ENCODE results near the gene PRKCE. TPM values are rescaled to one million over a fixed set of nuclear protein-coding genes. Genes with fewer than 3 reads are reported as not detected.

PRKCE gene
- total and polyA plus RNA-seq, 2 donors (not counting 1 experiment from before 2014, with no cell fraction given): 23.6 to 271 TPM

DNA sequence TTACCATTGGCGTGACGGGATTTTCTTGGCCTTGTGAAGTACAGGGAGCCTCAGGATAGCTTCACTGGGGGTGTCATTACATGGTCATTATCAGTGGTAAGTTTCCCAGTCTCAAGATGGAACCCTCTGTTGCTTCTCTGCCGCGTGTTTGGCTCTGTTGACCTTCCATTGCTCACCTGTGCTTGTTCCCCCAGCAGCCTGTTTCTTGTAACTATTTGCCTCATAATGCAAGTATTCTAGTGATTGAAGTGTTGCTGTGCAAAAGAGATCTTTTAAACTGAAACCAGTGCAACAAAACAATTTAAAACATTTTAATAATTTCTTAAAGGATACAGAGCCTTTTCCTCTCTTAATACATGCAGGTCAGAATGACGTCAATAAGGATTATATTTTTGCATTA lies 24.6 kb downstream of the PRKCE start:
- Histone ChIP-seq H3K4me2 (replicated peaks; ENCODE audit: low read depth, low read length, poor library complexity, severe bottlenecking) (no peak overlapping the region), H4K20me1 (ENCODE audit: control insufficient read depth, insufficient read depth, low read length, poor library complexity, severe bottlenecking) (peaks cover 83% of the 10 kb centered on the region), H3K36me3 (replicated peaks in 1 of 2; ENCODE audit: control extremely low read depth in 1 of 2, control insufficient read depth in 1 of 2, extremely low read depth in 1 of 2, insufficient read depth in 2 of 2, low read length in 1 of 2) (peaks cover 0 to 3% of the 10 kb centered on the region in 2 experiments), H3K9ac (ENCODE audit: low read length) (no peak overlapping the region), H3K27me3 (replicated peaks in 1 of 4; ENCODE audit: control extremely low read depth in 1 of 4, control insufficient read depth in 3 of 4, insufficient read depth in 4 of 4, low read length in 3 of 4) (no peaks in the 10 kb centered on the region), H3K9me3 (ENCODE audit: control extremely low read depth in 1 of 3, control insufficient read depth in 2 of 3, insufficient read depth in 1 of 3, low read length in 2 of 3) (no peaks in the 10 kb centered on the region), H3K79me2 (ENCODE audit: control insufficient read depth, insufficient read depth, low read length) (peaks cover 98% of the 10 kb centered on the region), H3K4me3 (ENCODE audit: control extremely low read depth in 1 of 5, extremely low read depth in 1 of 5, insufficient read depth in 1 of 5, low read depth in 2 of 5, low read length in 4 of 5) (no peak overlapping the region), H3K27ac (ENCODE audit: low read length in 2 of 2) (no peak overlapping the region), H3K4me1 (ENCODE audit: control insufficient read depth in 2 of 2, insufficient read depth in 2 of 2, low read length in 2 of 2) (peaks cover 14 to 18% of the 10 kb centered on the region in 2 donors), H2AFZ (ENCODE audit: insufficient read depth, low read depth, low read length, poor library complexity, severe bottlenecking) (no peak overlapping the region)
- intact Hi-C loops (cut with micrococcal nuclease): no loop called here
- H3K27ac Mint-ChIP-seq: no peak overlapping the region
- DNase-seq: no peak
- no peak for TF ChIP-seq EZH2 (IDR thresholded peaks at IDR 0.05; ENCODE audit: borderline replicate concordance, insufficient read depth, low read depth, low read length, poor library complexity, severe bottlenecking)
- TF ChIP-seq, protein P1, sequence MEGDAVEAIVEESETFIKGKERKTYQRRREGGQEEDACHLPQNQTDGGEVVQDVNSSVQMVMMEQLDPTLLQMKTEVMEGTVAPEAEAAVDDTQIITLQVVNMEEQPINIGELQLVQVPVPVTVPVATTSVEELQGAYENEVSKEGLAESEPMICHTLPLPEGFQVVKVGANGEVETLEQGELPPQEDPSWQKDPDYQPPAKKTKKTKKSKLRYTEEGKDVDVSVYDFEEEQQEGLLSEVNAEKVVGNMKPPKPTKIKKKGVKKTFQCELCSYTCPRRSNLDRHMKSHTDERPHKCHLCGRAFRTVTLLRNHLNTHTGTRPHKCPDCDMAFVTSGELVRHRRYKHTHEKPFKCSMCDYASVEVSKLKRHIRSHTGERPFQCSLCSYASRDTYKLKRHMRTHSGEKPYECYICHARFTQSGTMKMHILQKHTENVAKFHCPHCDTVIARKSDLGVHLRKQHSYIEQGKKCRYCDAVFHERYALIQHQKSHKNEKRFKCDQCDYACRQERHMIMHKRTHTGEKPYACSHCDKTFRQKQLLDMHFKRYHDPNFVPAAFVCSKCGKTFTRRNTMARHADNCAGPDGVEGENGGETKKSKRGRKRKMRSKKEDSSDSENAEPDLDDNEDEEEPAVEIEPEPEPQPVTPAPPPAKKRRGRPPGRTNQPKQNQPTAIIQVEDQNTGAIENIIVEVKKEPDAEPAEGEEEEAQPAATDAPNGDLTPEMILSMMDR (IDR thresholded peaks at IDR 0.05): no peak
- WGBS (ENCODE audit: insufficient coverage): 93% methylated on average over 2 of the region's 5 CpGs
- no peaks in the 10 kb centered on the region for H3K27me3 Mint-ChIP-seq
- CTCF ChIA-PET: interaction anchor here (1.0 kb wide), 1 partner anchor 11 kb away, joined by 3 read pairs; no protein-coding TSS in a partner anchor
- POLR2A ChIA-PET: no interaction called here
- H3K4me1 Mint-ChIP-seq: peaks cover 56% of the 10 kb centered on the region
- H3K9me3 Mint-ChIP-seq (ENCODE audit: insufficient read depth): no peaks in the 10 kb centered on the region
- no peak for ATAC-seq (ENCODE audit: low read depth)
- no peak overlapping the region for H3K4me3 Mint-ChIP-seq

DNA sequence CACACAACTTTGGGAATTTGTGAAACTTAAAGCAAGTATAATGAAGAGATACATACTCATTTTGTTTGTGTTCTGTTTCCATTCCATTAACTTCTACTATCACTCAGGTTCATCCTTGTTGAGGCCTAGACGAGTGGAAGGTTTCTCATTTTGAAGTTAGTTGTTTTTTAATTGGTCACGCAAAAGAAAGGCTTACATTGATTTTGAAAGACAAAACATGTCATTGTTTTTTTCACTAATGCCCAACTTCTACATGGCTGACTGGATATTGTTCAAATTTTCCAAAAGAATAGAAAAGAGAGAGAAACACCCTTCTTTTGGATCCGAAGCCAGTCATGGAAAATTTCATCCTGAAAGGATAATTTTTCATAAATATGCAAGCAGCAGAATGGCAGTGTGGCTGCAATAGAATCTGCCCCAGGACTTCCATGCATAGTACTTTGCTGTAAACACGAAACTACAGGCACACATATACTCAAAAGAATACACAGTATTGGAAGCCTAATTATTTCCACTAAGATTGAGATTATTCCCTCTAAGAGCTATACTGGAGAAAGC lies 27.4 kb downstream of the PRKCE start:
- no peak overlapping the region for H2AFZ ChIP-seq (ENCODE audit: insufficient read depth, low read depth, low read length, poor library complexity, severe bottlenecking)
- DNase-seq: no peak
- H3K4me1 ChIP-seq (ENCODE audit: control insufficient read depth in 2 of 2, insufficient read depth in 2 of 2, low read length in 2 of 2): peaks cover 20% of the 10 kb centered on the region in 2 donors
- no peak overlapping the region for H3K27ac Mint-ChIP-seq
- peaks cover 88% of the 10 kb centered on the region for H4K20me1 ChIP-seq (ENCODE audit: control insufficient read depth, insufficient read depth, low read length, poor library complexity, severe bottlenecking)
- H3K27me3 ChIP-seq (replicated peaks in 1 of 4; ENCODE audit: control extremely low read depth in 1 of 4, control insufficient read depth in 3 of 4, insufficient read depth in 4 of 4, low read length in 3 of 4): no peaks in the 10 kb centered on the region
- CTCF ChIA-PET: interaction anchor here (1.4 kb wide), 1 partner anchor 100 kb away, joined by 4 read pairs; no protein-coding TSS in a partner anchor
- H3K27me3 Mint-ChIP-seq: no peaks in the 10 kb centered on the region
- no CpG with 5 or more reads among the region's 4 CpGs for WGBS (ENCODE audit: insufficient coverage)
- H3K9me3 Mint-ChIP-seq (ENCODE audit: insufficient read depth): no peaks in the 10 kb centered on the region
- TF ChIP-seq, protein P1 (IDR thresholded peaks at IDR 0.05): no peak
- no peak for TF ChIP-seq EZH2 (IDR thresholded peaks at IDR 0.05; ENCODE audit: borderline replicate concordance, insufficient read depth, low read depth, low read length, poor library complexity, severe bottlenecking)
- no peak overlapping the region for H3K4me2 ChIP-seq (replicated peaks; ENCODE audit: low read depth, low read length, poor library complexity, severe bottlenecking)
- peaks cover 61% of the 10 kb centered on the region for H3K4me1 Mint-ChIP-seq
- POLR2A ChIA-PET: no interaction called here
- H3K4me3 Mint-ChIP-seq: no peak overlapping the region
- no peaks in the 10 kb centered on the region for H3K9me3 ChIP-seq (ENCODE audit: control extremely low read depth in 1 of 3, control insufficient read depth in 2 of 3, insufficient read depth in 1 of 3, low read length in 2 of 3)
- intact Hi-C loops (cut with micrococcal nuclease): no loop called here
- H3K9ac ChIP-seq (ENCODE audit: low read length): no peak overlapping the region
- H3K36me3 ChIP-seq (replicated peaks in 1 of 2; ENCODE audit: control extremely low read depth in 1 of 2, control insufficient read depth in 1 of 2, extremely low read depth in 1 of 2, insufficient read depth in 2 of 2, low read length in 1 of 2): peaks cover 0 to 3% of the 10 kb centered on the region in 2 experiments
- peaks cover 98% of the 10 kb centered on the region for H3K79me2 ChIP-seq (ENCODE audit: control insufficient read depth, insufficient read depth, low read length)
- ATAC-seq (ENCODE audit: low read depth): no peak
- H3K4me3 ChIP-seq (ENCODE audit: control extremely low read depth in 1 of 5, extremely low read depth in 1 of 5, insufficient read depth in 1 of 5, low read depth in 2 of 5, low read length in 4 of 5): no peak overlapping the region
- no peak overlapping the region for H3K27ac ChIP-seq (ENCODE audit: low read length in 2 of 2)
